ENCODE results near the gene NBR1.
"Not testable (repeated sequence)": the region's sequence is repeated elsewhere in the genome, so short reads cannot be mapped to it uniquely, and the experiment has no call there.

The NBR1 gene

DNA sequence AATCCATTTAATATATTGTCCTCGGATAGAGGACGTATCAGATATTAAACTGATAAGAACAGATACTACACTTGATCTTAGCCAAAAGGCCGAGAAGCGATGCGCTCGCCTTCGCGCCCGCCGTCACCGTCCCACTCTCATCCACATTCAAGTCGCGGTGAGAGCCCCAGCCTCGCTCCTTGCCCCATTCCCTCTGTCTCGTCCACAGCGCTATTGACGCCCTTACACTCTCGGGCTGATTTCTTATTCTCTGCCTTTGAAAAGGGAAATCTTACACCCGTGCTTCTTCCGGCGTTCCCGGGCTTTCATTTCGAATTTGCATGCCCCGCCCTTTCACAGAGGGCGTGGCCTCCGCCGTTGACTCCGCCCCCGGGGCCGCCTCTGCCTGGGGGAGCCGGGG, 62.9 kb downstream of the NBR1 start, which contains the start of gene RNU2-1:
RNU2-1 (minus strand) TSS at position 101 of the 400 bp plus-strand sequence.
- H3K23ac ChIP-seq (ENCODE audit: low read length); H3K36me3 ChIP-seq (ENCODE audit: control insufficient read depth in 1 of 2, insufficient read depth in 2 of 2, low read length in 2 of 2); H4K12ac ChIP-seq (ENCODE audit: low read depth, low read length); H3K4me2 ChIP-seq (ENCODE audit: low read length); H2BK12ac ChIP-seq (ENCODE audit: low read length); H2BK5ac ChIP-seq (ENCODE audit: low read depth, low read length, poor library complexity); H3K79me1 ChIP-seq (ENCODE audit: low read length); H3K4me3 ChIP-seq (ENCODE audit: low read depth, low read length); H3K27me3 ChIP-seq (ENCODE audit: insufficient read depth, low read length); H4K8ac ChIP-seq (ENCODE audit: low read depth, low read length); H2BK120ac ChIP-seq (ENCODE audit: insufficient read depth, low read length, poor library complexity); H3K9ac ChIP-seq (ENCODE audit: low read length); H3K9me3 ChIP-seq (ENCODE audit: insufficient read depth, low read depth, low read length); H3K4ac ChIP-seq (ENCODE audit: low read depth, low read length); H3K14ac ChIP-seq (ENCODE audit: low read length); H2AFZ ChIP-seq (ENCODE audit: insufficient read depth, low read length, poor library complexity); H2AK5ac ChIP-seq (ENCODE audit: low read length); H3K18ac ChIP-seq (ENCODE audit: low read length); H3K79me2 ChIP-seq (ENCODE audit: control insufficient read depth, insufficient read depth, low read length, poor library complexity); DNase-seq; H3K4me1 ChIP-seq (ENCODE audit: control insufficient read depth in 1 of 2, insufficient read depth in 2 of 2, low read length in 2 of 2); H3K27ac ChIP-seq (ENCODE audit: low read depth, low read length); H4K91ac ChIP-seq (ENCODE audit: low read depth, low read length): not testable (repeated sequence)
- no CpG with 5 or more reads among the region's 31 CpGs for WGBS (ENCODE audit: extremely low coverage, insufficient coverage, insufficient read length)

DNA sequence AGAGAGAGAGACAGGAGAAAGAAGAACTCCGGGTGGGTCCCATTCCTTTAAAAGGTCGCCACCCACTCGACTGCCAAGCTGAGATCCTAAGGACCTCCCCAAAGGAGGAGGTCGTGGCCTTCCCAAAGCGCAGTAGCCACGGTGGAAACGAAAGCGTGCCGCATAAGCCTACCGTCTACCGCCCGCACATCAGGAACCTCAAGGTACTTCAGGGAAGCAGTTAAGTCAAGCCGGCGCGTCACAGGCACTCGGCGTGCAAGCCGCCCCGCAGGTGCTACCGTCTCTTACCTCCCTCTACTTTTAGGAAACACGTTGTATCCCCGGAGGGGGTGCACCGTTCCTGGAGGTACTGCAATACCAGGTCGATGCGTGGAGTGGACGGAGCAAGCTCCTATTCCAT, 68.6 kb downstream of the NBR1 start:
- H4K91ac ChIP-seq (ENCODE audit: low read depth, low read length); H3K14ac ChIP-seq (ENCODE audit: low read length); H3K4ac ChIP-seq (ENCODE audit: low read depth, low read length); H3K9ac ChIP-seq (ENCODE audit: low read length); DNase-seq; H3K79me1 ChIP-seq (ENCODE audit: low read length); H4K8ac ChIP-seq (ENCODE audit: low read depth, low read length); H3K27ac ChIP-seq (ENCODE audit: low read depth, low read length); H2BK5ac ChIP-seq (ENCODE audit: low read depth, low read length, poor library complexity); H3K36me3 ChIP-seq (ENCODE audit: control insufficient read depth in 1 of 2, insufficient read depth in 2 of 2, low read length in 2 of 2); H4K12ac ChIP-seq (ENCODE audit: low read depth, low read length); H3K4me3 ChIP-seq (ENCODE audit: low read depth, low read length); H3K18ac ChIP-seq (ENCODE audit: low read length); H2BK120ac ChIP-seq (ENCODE audit: insufficient read depth, low read length, poor library complexity); H3K23ac ChIP-seq (ENCODE audit: low read length); H2BK12ac ChIP-seq (ENCODE audit: low read length); H3K27me3 ChIP-seq (ENCODE audit: insufficient read depth, low read length); H2AK5ac ChIP-seq (ENCODE audit: low read length); H3K4me2 ChIP-seq (ENCODE audit: low read length); H3K4me1 ChIP-seq (ENCODE audit: control insufficient read depth in 1 of 2, insufficient read depth in 2 of 2, low read length in 2 of 2); H3K79me2 ChIP-seq (ENCODE audit: control insufficient read depth, insufficient read depth, low read length, poor library complexity); H2AFZ ChIP-seq (ENCODE audit: insufficient read depth, low read length, poor library complexity); H3K9me3 ChIP-seq (ENCODE audit: insufficient read depth, low read depth, low read length): not testable (repeated sequence)
- no CpG with 5 or more reads among the region's 26 CpGs for WGBS (ENCODE audit: extremely low coverage, insufficient coverage, insufficient read length)

GRCh38 chr17:43240596-43241352, 69.8 kb downstream of the NBR1 start:
- no CpG with 5 or more reads among the region's 34 CpGs for WGBS (ENCODE audit: extremely low coverage, insufficient coverage, insufficient read length)

GRCh38 chr17:43246456-43246855, 75.4 kb downstream of the NBR1 start:
- H3K18ac ChIP-seq (ENCODE audit: low read length); H3K9me3 ChIP-seq (ENCODE audit: insufficient read depth, low read depth, low read length); H4K8ac ChIP-seq (ENCODE audit: low read depth, low read length); H3K23ac ChIP-seq (ENCODE audit: low read length); H3K4me2 ChIP-seq (ENCODE audit: low read length); H3K4ac ChIP-seq (ENCODE audit: low read depth, low read length); H3K4me1 ChIP-seq (ENCODE audit: control insufficient read depth in 1 of 2, insufficient read depth in 2 of 2, low read length in 2 of 2); H3K27me3 ChIP-seq (ENCODE audit: insufficient read depth, low read length); H3K27ac ChIP-seq (ENCODE audit: low read depth, low read length); H4K12ac ChIP-seq (ENCODE audit: low read depth, low read length); DNase-seq; H3K36me3 ChIP-seq (ENCODE audit: control insufficient read depth in 1 of 2, insufficient read depth in 2 of 2, low read length in 2 of 2); H2BK12ac ChIP-seq (ENCODE audit: low read length); H3K9ac ChIP-seq (ENCODE audit: low read length); H3K14ac ChIP-seq (ENCODE audit: low read length); H3K4me3 ChIP-seq (ENCODE audit: low read depth, low read length); H2AK5ac ChIP-seq (ENCODE audit: low read length); H3K79me2 ChIP-seq (ENCODE audit: control insufficient read depth, insufficient read depth, low read length, poor library complexity); H2BK5ac ChIP-seq (ENCODE audit: low read depth, low read length, poor library complexity); H3K79me1 ChIP-seq (ENCODE audit: low read length); H2AFZ ChIP-seq (ENCODE audit: insufficient read depth, low read length, poor library complexity); H2BK120ac ChIP-seq (ENCODE audit: insufficient read depth, low read length, poor library complexity); H4K91ac ChIP-seq (ENCODE audit: low read depth, low read length): not testable (repeated sequence)
- no CpG with 5 or more reads among the region's 23 CpGs for WGBS (ENCODE audit: extremely low coverage, insufficient coverage, insufficient read length)

More at GRCh38 chr17:43240596-43241352, 69.8 kb downstream of the NBR1 start:
- not testable (repeated sequence) for H3K9ac ChIP-seq (ENCODE audit: low read length); H3K4me2 ChIP-seq (ENCODE audit: low read length); H2BK5ac ChIP-seq (ENCODE audit: low read depth, low read length, poor library complexity); H3K4ac ChIP-seq (ENCODE audit: low read depth, low read length); H3K36me3 ChIP-seq (ENCODE audit: control insufficient read depth in 1 of 2, insufficient read depth in 2 of 2, low read length in 2 of 2); H4K12ac ChIP-seq (ENCODE audit: low read depth, low read length); H3K23ac ChIP-seq (ENCODE audit: low read length); H3K27me3 ChIP-seq (ENCODE audit: insufficient read depth, low read length); H2AFZ ChIP-seq (ENCODE audit: insufficient read depth, low read length, poor library complexity); H2BK120ac ChIP-seq (ENCODE audit: insufficient read depth, low read length, poor library complexity); H2BK12ac ChIP-seq (ENCODE audit: low read length); H2AK5ac ChIP-seq (ENCODE audit: low read length); H4K91ac ChIP-seq (ENCODE audit: low read depth, low read length); H3K18ac ChIP-seq (ENCODE audit: low read length); H4K8ac ChIP-seq (ENCODE audit: low read depth, low read length); H3K4me3 ChIP-seq (ENCODE audit: low read depth, low read length); H3K79me1 ChIP-seq (ENCODE audit: low read length); H3K27ac ChIP-seq (ENCODE audit: low read depth, low read length); H3K4me1 ChIP-seq (ENCODE audit: control insufficient read depth in 1 of 2, insufficient read depth in 2 of 2, low read length in 2 of 2); H3K79me2 ChIP-seq (ENCODE audit: control insufficient read depth, insufficient read depth, low read length, poor library complexity); DNase-seq; H3K9me3 ChIP-seq (ENCODE audit: insufficient read depth, low read depth, low read length); H3K14ac ChIP-seq (ENCODE audit: low read length)

All from trophoblast cell (in vitro differentiated cells and primary cell).